ENCODE results near the gene ITM2C.

The ITM2C gene

GRCh38 chr2:230879891-230880290, 15.1 kb downstream of the ITM2C start:
- H3K36me3 ChIP-seq (ENCODE audit: low read length), result no peaks in the 10 kb centered on the region
- no peaks in the 10 kb centered on the region for H4K20me1 ChIP-seq (ENCODE audit: low read depth, low read length)

GRCh38 chr2:230881840-230882239, 17.1 kb downstream of the ITM2C start:
- Histone ChIP-seq H3K9me2 (replicated peaks; ENCODE audit: insufficient read depth, low read length) (no peaks in the 10 kb centered on the region), H4K20me1 (ENCODE audit: low read depth, low read length) (no peaks in the 10 kb centered on the region), H3F3A (ENCODE audit: insufficient read depth) (no peaks in the 10 kb centered on the region), H3K9ac (ENCODE audit: low read length) (no peak overlapping the region), H3K4me2 (ENCODE audit: low read depth, low read length, poor library complexity, severe bottlenecking) (no peak overlapping the region), H3K4me3 (ENCODE audit: insufficient read depth, low read length, poor library complexity, severe bottlenecking) (no peak overlapping the region), H3K36me3 (ENCODE audit: low read length) (no peaks in the 10 kb centered on the region), H3K27me3 (ENCODE audit: low read length) (no peaks in the 10 kb centered on the region), H3K79me2 (ENCODE audit: insufficient read depth, low read length) (no peaks in the 10 kb centered on the region), H3K27ac (ENCODE audit: low read depth, low read length) (no peak overlapping the region), H3K9me3 (ENCODE audit: insufficient read depth, low read length) (no peaks in the 10 kb centered on the region), H2AFZ (ENCODE audit: low read depth, low read length, severe bottlenecking) (no peak overlapping the region)
- TF ChIP-seq CTCF (IDR thresholded peaks at IDR 0.05; ENCODE audit: insufficient read depth, low read length, poor library complexity, severe bottlenecking) (no peak), EZH2phosphoT487 (conservative IDR thresholded peaks at IDR 0.05; ENCODE audit: low read length) (no peak)

More at GRCh38 chr2:230879891-230880290, 15.1 kb downstream of the ITM2C start:
- H3K9me2 ChIP-seq (replicated peaks; ENCODE audit: insufficient read depth, low read length), result no peaks in the 10 kb centered on the region
- no peak overlapping the region for H3K27ac ChIP-seq (ENCODE audit: low read depth, low read length)
- H3K9me3 ChIP-seq (ENCODE audit: insufficient read depth, low read length), result no peaks in the 10 kb centered on the region
- no peak overlapping the region for H2AFZ ChIP-seq (ENCODE audit: low read depth, low read length, severe bottlenecking)
- H3K79me2 ChIP-seq (ENCODE audit: insufficient read depth, low read length), result no peaks in the 10 kb centered on the region
- no peaks in the 10 kb centered on the region for H3F3A ChIP-seq (ENCODE audit: insufficient read depth)
- no peaks in the 10 kb centered on the region for H3K27me3 ChIP-seq (ENCODE audit: low read length)
- TF ChIP-seq CTCF (IDR thresholded peaks at IDR 0.05; ENCODE audit: insufficient read depth, low read length, poor library complexity, severe bottlenecking) (no peak), EZH2phosphoT487 (conservative IDR thresholded peaks at IDR 0.05; ENCODE audit: low read length) (no peak)
- no peak overlapping the region for H3K4me3 ChIP-seq (ENCODE audit: insufficient read depth, low read length, poor library complexity, severe bottlenecking)
- no peak overlapping the region for H3K4me2 ChIP-seq (ENCODE audit: low read depth, low read length, poor library complexity, severe bottlenecking)
- H3K9ac ChIP-seq (ENCODE audit: low read length), result no peak overlapping the region

- no peak overlapping the region for H3K4me2 ChIP-seq (ENCODE audit: low read depth, low read length, poor library complexity, severe bottlenecking)
- no peaks in the 10 kb centered on the region for H3K9me3 ChIP-seq (ENCODE audit: insufficient read depth, low read length)
- no peaks in the 10 kb centered on the region for H3K27me3 ChIP-seq (ENCODE audit: low read length)
- no peak overlapping the region for H2AFZ ChIP-seq (ENCODE audit: low read depth, low read length, severe bottlenecking)
- H3K79me2 ChIP-seq (ENCODE audit: insufficient read depth, low read length), result no peaks in the 10 kb centered on the region
- no peak overlapping the region for H3K9ac ChIP-seq (ENCODE audit: low read length)
- no peaks in the 10 kb centered on the region for H3K36me3 ChIP-seq (ENCODE audit: low read length)
- no peak overlapping the region for H3K4me3 ChIP-seq (ENCODE audit: insufficient read depth, low read length, poor library complexity, severe bottlenecking)
- no peaks in the 10 kb centered on the region for H4K20me1 ChIP-seq (ENCODE audit: low read depth, low read length)
- no peaks in the 10 kb centered on the region for H3F3A ChIP-seq (ENCODE audit: insufficient read depth)
- no peaks in the 10 kb centered on the region for H3K9me2 ChIP-seq (replicated peaks; ENCODE audit: insufficient read depth, low read length)
- TF ChIP-seq CTCF (IDR thresholded peaks at IDR 0.05; ENCODE audit: insufficient read depth, low read length, poor library complexity, severe bottlenecking) (no peak), EZH2phosphoT487 (conservative IDR thresholded peaks at IDR 0.05; ENCODE audit: low read length) (no peak)
- no peak overlapping the region for H3K27ac ChIP-seq (ENCODE audit: low read depth, low read length)
Measured at GRCh38 chr2:230885463-230886130, 20.9 kb downstream of the ITM2C start.
